ENCODE measurements around the gene GUCY1A1. TPM values are rescaled to one million over a fixed set of nuclear protein-coding genes. Genes with fewer than 3 reads are reported as not detected.
"Not testable (repeated sequence)": the region's sequence is repeated elsewhere in the genome, so short reads cannot be mapped to it uniquely, and the experiment has no call there.

The GUCY1A1 gene
- total RNA-seq, 4 donors from 2014 or later, result 29.4 to 45.6 (median 32.7) TPM

DNA sequence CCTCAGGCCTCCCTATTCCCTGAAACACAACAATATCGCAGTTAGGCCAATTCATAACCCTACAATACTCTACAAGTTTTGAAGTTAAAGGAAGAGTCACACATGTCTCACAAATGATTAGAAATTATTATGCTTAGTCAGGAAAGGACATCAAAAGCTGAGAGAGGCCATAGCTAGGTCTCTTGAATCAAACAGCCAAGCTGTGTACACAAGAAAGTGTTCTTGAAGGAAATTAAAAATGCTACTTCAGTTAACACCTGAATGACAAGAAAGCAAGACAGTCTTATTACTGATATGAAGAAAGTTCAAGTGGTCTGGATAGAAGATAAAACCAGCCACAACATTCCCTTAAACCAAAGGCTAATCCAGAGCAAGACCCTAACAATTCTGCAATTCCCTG lies 23.6 kb upstream of the GUCY1A1 start:
- Histone ChIP-seq H3K9me3 (no peaks in the 10 kb centered on the region), H3K4me1 (peaks cover 0 to 5% (median 0%) of the 10 kb centered on the region in 4 donors), H3K27me3 (no peaks in the 10 kb centered on the region), H3K4me3 (no peak overlapping the region), H3K27ac (no peak overlapping the region), H3K36me3 (no peaks in the 10 kb centered on the region)
- no peak for DNase-seq
- intact Hi-C loops (cut with DNase I; ENCODE audit: low total_unique reads), result no loop called here
- 89 to 100% methylated on average over 1 of the region's 1 CpG for WGBS, 2 donors (ENCODE audit: low coverage in 1 of 2)
- in situ Hi-C loops (cut with MboI; ENCODE audit: low pct_ligation_motif_present in 1 of 4, low pct_unique_long_range_greater_than_20kb in 1 of 4, low sequenced_read_pairs in 3 of 4), result no loop called here
- no peak for TF ChIP-seq POLR2AphosphoS5 (IDR thresholded peaks at IDR 0.05)
- TF ChIP-seq, protein P1, sequence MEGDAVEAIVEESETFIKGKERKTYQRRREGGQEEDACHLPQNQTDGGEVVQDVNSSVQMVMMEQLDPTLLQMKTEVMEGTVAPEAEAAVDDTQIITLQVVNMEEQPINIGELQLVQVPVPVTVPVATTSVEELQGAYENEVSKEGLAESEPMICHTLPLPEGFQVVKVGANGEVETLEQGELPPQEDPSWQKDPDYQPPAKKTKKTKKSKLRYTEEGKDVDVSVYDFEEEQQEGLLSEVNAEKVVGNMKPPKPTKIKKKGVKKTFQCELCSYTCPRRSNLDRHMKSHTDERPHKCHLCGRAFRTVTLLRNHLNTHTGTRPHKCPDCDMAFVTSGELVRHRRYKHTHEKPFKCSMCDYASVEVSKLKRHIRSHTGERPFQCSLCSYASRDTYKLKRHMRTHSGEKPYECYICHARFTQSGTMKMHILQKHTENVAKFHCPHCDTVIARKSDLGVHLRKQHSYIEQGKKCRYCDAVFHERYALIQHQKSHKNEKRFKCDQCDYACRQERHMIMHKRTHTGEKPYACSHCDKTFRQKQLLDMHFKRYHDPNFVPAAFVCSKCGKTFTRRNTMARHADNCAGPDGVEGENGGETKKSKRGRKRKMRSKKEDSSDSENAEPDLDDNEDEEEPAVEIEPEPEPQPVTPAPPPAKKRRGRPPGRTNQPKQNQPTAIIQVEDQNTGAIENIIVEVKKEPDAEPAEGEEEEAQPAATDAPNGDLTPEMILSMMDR (IDR thresholded peaks at IDR 0.05), result no peak
- no peak for TF ChIP-seq EP300 (IDR thresholded peaks at IDR 0.05; ENCODE audit: low read depth)
- no peak for TF ChIP-seq POLR2A (IDR thresholded peaks at IDR 0.05)

- DNase-seq, result no peak
- Histone ChIP-seq H3K36me3 (no peaks in the 10 kb centered on the region), H3K27me3 (no peaks in the 10 kb centered on the region), H3K9me3 (no peaks in the 10 kb centered on the region), H3K27ac (no peak overlapping the region), H3K4me3 (no peak overlapping the region), H3K4me1 (no peaks in the 10 kb centered on the region)
- in situ Hi-C loops (cut with MboI; ENCODE audit: low pct_ligation_motif_present in 1 of 4, low pct_unique_long_range_greater_than_20kb in 1 of 4, low sequenced_read_pairs in 3 of 4), result no loop called here
- 67 to 76% methylated on average over 2 of the region's 2 CpGs for WGBS, 2 donors (ENCODE audit: low coverage in 1 of 2)
- intact Hi-C loops (cut with DNase I; ENCODE audit: low total_unique reads), result no loop called here
- TF ChIP-seq EP300 (IDR thresholded peaks at IDR 0.05; ENCODE audit: low read depth), result no peak
- TF ChIP-seq POLR2AphosphoS5 (IDR thresholded peaks at IDR 0.05), result no peak
- TF ChIP-seq POLR2A (IDR thresholded peaks at IDR 0.05), result no peak
- TF ChIP-seq, protein P1 (IDR thresholded peaks at IDR 0.05), result no peak
Observed at GRCh38 chr4:155646001-155646400, 20.6 kb upstream of the GUCY1A1 start.

- H3K27me3 ChIP-seq; intact Hi-C loops (cut with DNase I; ENCODE audit: low total_unique reads); H3K4me1 ChIP-seq; in situ Hi-C loops (cut with MboI; ENCODE audit: low pct_ligation_motif_present in 1 of 4, low pct_unique_long_range_greater_than_20kb in 1 of 4, low sequenced_read_pairs in 3 of 4); H3K4me3 ChIP-seq; H3K27ac ChIP-seq; DNase-seq; H3K9me3 ChIP-seq; H3K36me3 ChIP-seq: not testable (repeated sequence)
- 60 to 71% methylated on average over 4 of the region's 4 CpGs for WGBS, 2 donors (ENCODE audit: low coverage in 1 of 2)
Observed at GRCh38 chr4:155650785-155651184, 15.9 kb upstream of the GUCY1A1 start.

- DNase-seq, result no peak
- in situ Hi-C loops (cut with MboI; ENCODE audit: low pct_ligation_motif_present in 1 of 4, low pct_unique_long_range_greater_than_20kb in 1 of 4, low sequenced_read_pairs in 3 of 4), result no loop called here
Observed at GRCh38 chr4:155653052-155653451, 13.6 kb upstream of the GUCY1A1 start.

DNA sequence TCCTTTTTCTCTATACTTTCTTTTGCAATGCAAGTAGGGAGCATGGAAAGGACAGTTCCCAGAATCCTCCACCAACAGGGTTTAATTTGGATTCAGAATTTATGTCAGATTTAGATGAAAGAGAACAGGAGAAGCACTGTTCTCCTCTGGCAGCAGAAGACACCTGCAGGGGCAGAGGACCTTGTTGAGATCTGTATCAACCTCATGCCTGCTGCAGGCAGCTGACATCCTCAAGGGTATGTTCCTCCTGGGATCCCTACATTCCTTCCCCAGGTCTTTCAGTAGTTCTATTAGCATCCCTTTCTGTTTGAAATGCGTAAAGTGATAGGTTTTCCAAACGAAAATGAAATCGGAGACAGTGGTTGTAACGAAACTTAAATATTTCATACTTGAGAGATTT lies 10.6 kb upstream of the GUCY1A1 start:
- Histone ChIP-seq H3K36me3 (no peaks in the 10 kb centered on the region), H3K27ac (no peak overlapping the region), H3K9me3 (no peaks in the 10 kb centered on the region), H3K4me3 (no peak overlapping the region), H3K4me1 (peaks cover 0 to 10% (median 0%) of the 10 kb centered on the region in 4 donors), H3K27me3 (no peaks in the 10 kb centered on the region)
- in situ Hi-C loops (cut with MboI; ENCODE audit: low pct_ligation_motif_present in 1 of 4, low pct_unique_long_range_greater_than_20kb in 1 of 4, low sequenced_read_pairs in 3 of 4) (no loop called here), intact Hi-C loops (cut with DNase I; ENCODE audit: low total_unique reads) (no loop called here)
- 54 to 74% methylated on average over 4 of the region's 4 CpGs for WGBS, 2 donors (ENCODE audit: low coverage in 1 of 2)
- DNase-seq, result no peak
- TF ChIP-seq POLR2AphosphoS5 (IDR thresholded peaks at IDR 0.05), result no peak
- TF ChIP-seq, protein P1 (IDR thresholded peaks at IDR 0.05), result no peak
- no peak for TF ChIP-seq POLR2A (IDR thresholded peaks at IDR 0.05)
- no peak for TF ChIP-seq EP300 (IDR thresholded peaks at IDR 0.05; ENCODE audit: low read depth)

More at GRCh38 chr4:155653052-155653451, 13.6 kb upstream of the GUCY1A1 start:
- Histone ChIP-seq H3K36me3 (no peaks in the 10 kb centered on the region), H3K9me3 (no peaks in the 10 kb centered on the region), H3K27ac (no peak overlapping the region), H3K27me3 (no peaks in the 10 kb centered on the region), H3K4me1 (no peaks in the 10 kb centered on the region), H3K4me3 (no peak overlapping the region)
- no peak for TF ChIP-seq POLR2AphosphoS5 (IDR thresholded peaks at IDR 0.05)
- TF ChIP-seq POLR2A (IDR thresholded peaks at IDR 0.05), result no peak
- TF ChIP-seq EP300 (IDR thresholded peaks at IDR 0.05; ENCODE audit: low read depth), result no peak
- TF ChIP-seq, protein P1 (IDR thresholded peaks at IDR 0.05), result no peak
- intact Hi-C loops (cut with DNase I; ENCODE audit: low total_unique reads), result no loop called here
